Mammary epithelial cell (primary cell): ENCODE results near the gene CREB5.

Source experiments
- CTCF ChIP-seq, 2 donors: IDR thresholded peaks in 1 of 2; conservative IDR thresholded peaks in 1 of 2; 2 replicates each; pipeline ENCODE4 v1.5.1; 2011 to 2012; ENCODE audit warnings: inconsistent platforms in 2 of 2, low read length in 2 of 2, mild to moderate bottlenecking in 2 of 2, control low read depth in 1 of 2, low read depth in 1 of 2; ENCODE audit not compliant: insufficient read depth in 1 of 2; ENCODE audit errors: extremely low read depth in 1 of 2
- EZH2 ChIP-seq: IDR thresholded peaks from 2 replicates; pipeline ENCODE4 v1.6.1; 2012; ENCODE audit warnings: low read length, inconsistent platforms, borderline replicate concordance

DNA sequence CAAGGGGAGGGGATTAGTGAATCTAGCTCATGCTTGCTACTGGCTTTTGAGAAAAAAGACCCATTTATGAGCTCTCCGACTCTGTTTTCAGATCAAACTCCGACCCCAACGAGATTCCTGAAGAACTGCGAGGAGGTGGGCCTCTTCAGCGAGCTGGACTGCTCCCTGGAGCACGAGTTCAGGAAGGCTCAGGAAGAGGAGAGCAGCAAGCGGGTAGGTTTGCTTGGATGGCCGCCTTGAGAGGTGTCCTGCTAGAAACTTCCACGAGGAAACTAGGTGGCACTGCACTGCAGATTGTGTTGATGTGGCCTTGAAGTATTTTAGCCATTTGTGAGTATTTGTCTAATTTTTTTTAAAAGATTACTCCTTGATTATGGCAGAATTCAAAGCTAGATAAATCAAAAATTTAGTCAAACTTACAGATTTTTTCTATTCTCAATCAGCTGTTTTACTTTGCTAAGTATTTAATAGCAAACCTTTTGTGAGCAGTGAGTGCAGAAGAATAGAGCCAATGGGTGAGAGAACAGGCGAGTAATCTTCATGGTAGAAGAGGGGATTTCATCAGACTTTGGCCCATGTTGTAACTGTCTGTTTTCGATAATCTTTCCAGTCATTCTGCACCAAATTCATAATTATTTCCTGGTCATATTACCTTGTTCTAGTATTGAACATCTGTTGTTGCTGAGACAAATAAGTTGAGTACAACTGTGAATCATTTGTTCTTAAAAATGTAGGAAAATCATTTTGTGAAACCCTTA lies 95.4 kb downstream of the CREB5 start:
- no peak for TF ChIP-seq CTCF (conservative IDR thresholded peaks at IDR 0.05 in 1 of 2, IDR thresholded peaks at IDR 0.05 in 1 of 2; ENCODE audit: extremely low read depth in 1 of 2, insufficient read depth in 1 of 2, low read depth in 1 of 2, low read length in 2 of 2)
- no peak for TF ChIP-seq EZH2
